ENCODE results near the gene HGF.

Gene HGF

GRCh38 chr7:81690688-81691087, 79.2 kb downstream of the HGF start:
- H3K4me2 ChIP-seq (ENCODE audit: low read length), result no peak overlapping the region
- no peak overlapping the region for H3K4me3 ChIP-seq (ENCODE audit: low read length)
- H3K9me3 ChIP-seq (replicated peaks; ENCODE audit: low read length), result no peaks in the 10 kb centered on the region
- H3K4me1 ChIP-seq (ENCODE audit: control insufficient read depth, insufficient read depth, low read length), result peaks cover 26% of the 10 kb centered on the region
- H3K9ac ChIP-seq (ENCODE audit: low read depth, low read length), result no peak overlapping the region
- H3K27me3 ChIP-seq (ENCODE audit: control insufficient read depth, insufficient read depth, low read length), result no peaks in the 10 kb centered on the region
- no peaks in the 10 kb centered on the region for H3K36me3 ChIP-seq (ENCODE audit: insufficient read depth, low read length)

GRCh38 chr7:81690251-81690650, 79.6 kb downstream of the HGF start:
- Histone ChIP-seq H3K27me3 (ENCODE audit: control insufficient read depth, insufficient read depth, low read length) (no peaks in the 10 kb centered on the region), H3K4me3 (ENCODE audit: low read length) (no peak overlapping the region), H3K4me2 (ENCODE audit: low read length) (no peak overlapping the region), H3K9me3 (replicated peaks; ENCODE audit: low read length) (no peaks in the 10 kb centered on the region), H3K9ac (ENCODE audit: low read depth, low read length) (no peak overlapping the region), H3K4me1 (ENCODE audit: control insufficient read depth, insufficient read depth, low read length) (peaks cover 31% of the 10 kb centered on the region), H3K36me3 (ENCODE audit: insufficient read depth, low read length) (no peaks in the 10 kb centered on the region)

GRCh38 chr7:81688622-81689411, 81.0 kb downstream of the HGF start:
- Histone ChIP-seq H3K27me3 (ENCODE audit: control insufficient read depth, insufficient read depth, low read length) (no peaks in the 10 kb centered on the region), H3K4me1 (ENCODE audit: control insufficient read depth, insufficient read depth, low read length) (peaks cover 39% of the 10 kb centered on the region), H3K9me3 (replicated peaks; ENCODE audit: low read length) (no peaks in the 10 kb centered on the region), H3K4me2 (ENCODE audit: low read length) (no peak overlapping the region), H3K9ac (ENCODE audit: low read depth, low read length) (no peak overlapping the region), H3K36me3 (ENCODE audit: insufficient read depth, low read length) (no peaks in the 10 kb centered on the region), H3K4me3 (ENCODE audit: low read length) (no peak overlapping the region)

- H3K9me3 ChIP-seq (replicated peaks; ENCODE audit: low read length), result no peaks in the 10 kb centered on the region
- H3K4me3 ChIP-seq (ENCODE audit: low read length), result no peak overlapping the region
- no peak overlapping the region for H3K4me2 ChIP-seq (ENCODE audit: low read length)
- H3K36me3 ChIP-seq (ENCODE audit: insufficient read depth, low read length), result no peaks in the 10 kb centered on the region
- H3K27me3 ChIP-seq (ENCODE audit: control insufficient read depth, insufficient read depth, low read length), result no peaks in the 10 kb centered on the region
- no peak overlapping the region for H3K9ac ChIP-seq (ENCODE audit: low read depth, low read length)
- peaks cover 42% of the 10 kb centered on the region for H3K4me1 ChIP-seq (ENCODE audit: control insufficient read depth, insufficient read depth, low read length)
Observed at GRCh38 chr7:81687062-81687461, 82.8 kb downstream of the HGF start.

GRCh38 chr7:81685270-81685868, 84.5 kb downstream of the HGF start:
- peak overlapping the region; percentile 30 for H3K4me3 ChIP-seq (ENCODE audit: low read length)
- H3K27me3 ChIP-seq (ENCODE audit: control insufficient read depth, insufficient read depth, low read length), result no peaks in the 10 kb centered on the region
- no peaks in the 10 kb centered on the region for H3K36me3 ChIP-seq (ENCODE audit: insufficient read depth, low read length)
- peak overlapping the region; percentile 41 for H3K9ac ChIP-seq (ENCODE audit: low read depth, low read length)
- H3K4me2 ChIP-seq (ENCODE audit: low read length), result peak overlapping the region; percentile 67
- H3K4me1 ChIP-seq (ENCODE audit: control insufficient read depth, insufficient read depth, low read length), result peaks cover 31% of the 10 kb centered on the region
- H3K9me3 ChIP-seq (replicated peaks; ENCODE audit: low read length), result no peaks in the 10 kb centered on the region

- H3K4me3 ChIP-seq (ENCODE audit: low read length), result peak overlapping the region; percentile 30
- H3K4me2 ChIP-seq (ENCODE audit: low read length), result peak overlapping the region; percentile 67
- H3K9ac ChIP-seq (ENCODE audit: low read depth, low read length), result peak overlapping the region; percentile 41
- no peaks in the 10 kb centered on the region for H3K27me3 ChIP-seq (ENCODE audit: control insufficient read depth, insufficient read depth, low read length)
- peaks cover 28% of the 10 kb centered on the region for H3K4me1 ChIP-seq (ENCODE audit: control insufficient read depth, insufficient read depth, low read length)
- H3K36me3 ChIP-seq (ENCODE audit: insufficient read depth, low read length), result no peaks in the 10 kb centered on the region
- no peaks in the 10 kb centered on the region for H3K9me3 ChIP-seq (replicated peaks; ENCODE audit: low read length)
Observed at GRCh38 chr7:81684514-81685269, 85.2 kb downstream of the HGF start.

- Histone ChIP-seq H3K27me3 (ENCODE audit: control insufficient read depth, insufficient read depth, low read length) (no peaks in the 10 kb centered on the region), H3K36me3 (ENCODE audit: insufficient read depth, low read length) (no peaks in the 10 kb centered on the region), H3K4me1 (ENCODE audit: control insufficient read depth, insufficient read depth, low read length) (peaks cover 28% of the 10 kb centered on the region), H3K9ac (ENCODE audit: low read depth, low read length) (peak overlapping the region; percentile 38), H3K4me3 (ENCODE audit: low read length) (no peak overlapping the region), H3K4me2 (ENCODE audit: low read length) (no peak overlapping the region), H3K9me3 (replicated peaks; ENCODE audit: low read length) (no peaks in the 10 kb centered on the region)
Observed at GRCh38 chr7:81684033-81684432, 85.8 kb downstream of the HGF start.

GRCh38 chr7:81682873-81683272, 87.0 kb downstream of the HGF start:
- H3K9me3 ChIP-seq (replicated peaks; ENCODE audit: low read length), result no peaks in the 10 kb centered on the region
- peaks cover 28% of the 10 kb centered on the region for H3K4me1 ChIP-seq (ENCODE audit: control insufficient read depth, insufficient read depth, low read length)
- no peak overlapping the region for H3K9ac ChIP-seq (ENCODE audit: low read depth, low read length)
- no peak overlapping the region for H3K4me3 ChIP-seq (ENCODE audit: low read length)
- no peaks in the 10 kb centered on the region for H3K36me3 ChIP-seq (ENCODE audit: insufficient read depth, low read length)
- no peaks in the 10 kb centered on the region for H3K27me3 ChIP-seq (ENCODE audit: control insufficient read depth, insufficient read depth, low read length)
- H3K4me2 ChIP-seq (ENCODE audit: low read length), result no peak overlapping the region

GRCh38 chr7:81680120-81680519, 89.7 kb downstream of the HGF start:
- no peak overlapping the region for H3K9ac ChIP-seq (ENCODE audit: low read depth, low read length)
- H3K4me3 ChIP-seq (ENCODE audit: low read length), result no peak overlapping the region
- H3K36me3 ChIP-seq (ENCODE audit: insufficient read depth, low read length), result no peaks in the 10 kb centered on the region
- H3K4me2 ChIP-seq (ENCODE audit: low read length), result no peak overlapping the region
- no peaks in the 10 kb centered on the region for H3K9me3 ChIP-seq (replicated peaks; ENCODE audit: low read length)
- H3K4me1 ChIP-seq (ENCODE audit: control insufficient read depth, insufficient read depth, low read length), result peaks cover 31% of the 10 kb centered on the region
- no peaks in the 10 kb centered on the region for H3K27me3 ChIP-seq (ENCODE audit: control insufficient read depth, insufficient read depth, low read length)

GRCh38 chr7:81676813-81677212, 93.0 kb downstream of the HGF start:
- Histone ChIP-seq H3K9ac (ENCODE audit: low read depth, low read length) (no peak overlapping the region), H3K36me3 (ENCODE audit: insufficient read depth, low read length) (no peaks in the 10 kb centered on the region), H3K27me3 (ENCODE audit: control insufficient read depth, insufficient read depth, low read length) (no peaks in the 10 kb centered on the region), H3K4me3 (ENCODE audit: low read length) (no peak overlapping the region), H3K9me3 (replicated peaks; ENCODE audit: low read length) (no peaks in the 10 kb centered on the region), H3K4me1 (ENCODE audit: control insufficient read depth, insufficient read depth, low read length) (peaks cover 10% of the 10 kb centered on the region), H3K4me2 (ENCODE audit: low read length) (no peak overlapping the region)

GRCh38 chr7:81676105-81676811, 93.6 kb downstream of the HGF start:
- Histone ChIP-seq H3K9me3 (replicated peaks; ENCODE audit: low read length) (no peaks in the 10 kb centered on the region), H3K4me1 (ENCODE audit: control insufficient read depth, insufficient read depth, low read length) (peaks cover 10% of the 10 kb centered on the region), H3K36me3 (ENCODE audit: insufficient read depth, low read length) (no peaks in the 10 kb centered on the region), H3K4me2 (ENCODE audit: low read length) (no peak overlapping the region), H3K27me3 (ENCODE audit: control insufficient read depth, insufficient read depth, low read length) (no peaks in the 10 kb centered on the region), H3K9ac (ENCODE audit: low read depth, low read length) (no peak overlapping the region), H3K4me3 (ENCODE audit: low read length) (no peak overlapping the region)
